ENCODE results near the gene MAP1LC3A. TPM values are rescaled to one million over a fixed set of nuclear protein-coding genes. Genes with fewer than 3 reads are reported as not detected.

Gene MAP1LC3A
- total RNA-seq, 1 donor from 2014 or later: 5.5 TPM

DNA sequence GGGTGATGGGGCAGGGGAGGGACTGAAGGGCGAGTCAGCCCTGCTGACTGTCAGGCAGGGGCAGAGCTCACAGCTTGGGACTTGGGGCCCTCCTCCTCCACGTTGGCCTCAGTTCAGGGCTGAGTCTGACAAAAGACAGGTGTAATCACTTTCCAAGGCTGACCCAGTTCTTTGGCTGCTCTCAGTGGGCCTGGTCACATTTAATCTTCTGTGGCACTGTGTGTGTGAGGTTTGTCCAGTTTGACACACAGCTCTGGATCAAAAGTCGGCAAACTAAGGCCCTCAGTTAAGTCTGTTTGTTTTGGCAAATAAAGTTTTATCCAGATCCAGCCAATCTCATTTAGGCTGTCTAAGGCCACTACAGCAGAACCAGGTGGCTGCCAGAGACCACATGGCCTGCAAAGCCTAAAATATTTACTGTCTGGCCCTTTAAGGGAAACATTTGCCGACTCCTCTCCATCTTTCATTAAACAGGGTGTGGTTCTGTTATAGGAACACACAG lies 5.1 kb upstream of the MAP1LC3A start:
- TF ChIP-seq EZH2 (IDR thresholded peaks at IDR 0.05): no peak
- no peak for TF ChIP-seq EZH2phosphoT487 (IDR thresholded peaks at IDR 0.05)
- TF ChIP-seq, protein P1, sequence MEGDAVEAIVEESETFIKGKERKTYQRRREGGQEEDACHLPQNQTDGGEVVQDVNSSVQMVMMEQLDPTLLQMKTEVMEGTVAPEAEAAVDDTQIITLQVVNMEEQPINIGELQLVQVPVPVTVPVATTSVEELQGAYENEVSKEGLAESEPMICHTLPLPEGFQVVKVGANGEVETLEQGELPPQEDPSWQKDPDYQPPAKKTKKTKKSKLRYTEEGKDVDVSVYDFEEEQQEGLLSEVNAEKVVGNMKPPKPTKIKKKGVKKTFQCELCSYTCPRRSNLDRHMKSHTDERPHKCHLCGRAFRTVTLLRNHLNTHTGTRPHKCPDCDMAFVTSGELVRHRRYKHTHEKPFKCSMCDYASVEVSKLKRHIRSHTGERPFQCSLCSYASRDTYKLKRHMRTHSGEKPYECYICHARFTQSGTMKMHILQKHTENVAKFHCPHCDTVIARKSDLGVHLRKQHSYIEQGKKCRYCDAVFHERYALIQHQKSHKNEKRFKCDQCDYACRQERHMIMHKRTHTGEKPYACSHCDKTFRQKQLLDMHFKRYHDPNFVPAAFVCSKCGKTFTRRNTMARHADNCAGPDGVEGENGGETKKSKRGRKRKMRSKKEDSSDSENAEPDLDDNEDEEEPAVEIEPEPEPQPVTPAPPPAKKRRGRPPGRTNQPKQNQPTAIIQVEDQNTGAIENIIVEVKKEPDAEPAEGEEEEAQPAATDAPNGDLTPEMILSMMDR (IDR thresholded peaks at IDR 0.05): no peak
- H3K9me3 Mint-ChIP-seq: no peaks in the 10 kb centered on the region
- no peak overlapping the region for H3K9ac ChIP-seq
- H3K79me2 ChIP-seq (ENCODE audit: low read depth): no peaks in the 10 kb centered on the region
- H3K4me1 Mint-ChIP-seq: peaks cover 11% of the 10 kb centered on the region
- H3K27ac Mint-ChIP-seq: peak overlapping the region; percentile 47
- no peak overlapping the region for H3K4me2 ChIP-seq
- no peaks in the 10 kb centered on the region for H3K36me3 Mint-ChIP-seq
- no peak overlapping the region for H3K4me3 ChIP-seq
- peaks cover 2% of the 10 kb centered on the region for H3K27me3 Mint-ChIP-seq (ENCODE audit: insufficient read depth, low read depth)
- H2AFZ ChIP-seq (replicated peaks): no peak overlapping the region
- H3K4me1 ChIP-seq: no peaks in the 10 kb centered on the region
- H3K9me3 ChIP-seq (ENCODE audit: low read depth): no peaks in the 10 kb centered on the region
- H3K27me3 ChIP-seq: peaks cover 13% of the 10 kb centered on the region
- peaks cover 9% of the 10 kb centered on the region for H3F3A ChIP-seq (ENCODE audit: low read depth)
- DNase-seq (ENCODE audit: low spot score): no peak
- H3K27ac ChIP-seq: no peak overlapping the region
- no peaks in the 10 kb centered on the region for H3K36me3 ChIP-seq
- H4K20me1 ChIP-seq (ENCODE audit: low read depth): no peaks in the 10 kb centered on the region
- H3K4me3 Mint-ChIP-seq: no peak overlapping the region

DNA sequence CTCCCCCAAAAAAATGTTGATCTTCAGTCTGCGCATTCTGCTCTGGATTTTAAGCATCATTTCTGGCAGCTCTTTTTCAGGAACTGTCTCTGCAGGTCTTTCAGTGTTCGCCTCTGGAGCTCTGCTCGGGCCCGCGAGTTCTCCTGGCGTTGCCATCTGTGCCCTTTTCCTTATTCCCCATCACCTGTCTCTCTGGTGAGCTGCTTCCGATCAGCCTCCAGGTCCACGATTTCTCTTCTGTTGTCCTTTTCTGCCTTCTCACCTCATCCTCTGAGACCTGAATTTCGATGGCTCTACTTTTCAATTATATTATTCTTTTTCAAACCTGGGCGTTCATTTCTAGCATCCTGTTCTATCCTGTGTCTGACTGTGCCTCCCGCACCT lies 590 bp upstream of the MAP1LC3A start:
- Histone ChIP-seq H3K9ac (peak overlapping the region; percentile 34), H3F3A (ENCODE audit: low read depth) (peaks cover 12% of the 10 kb centered on the region), H3K79me2 (ENCODE audit: low read depth) (no peaks in the 10 kb centered on the region), H3K4me3 (peak overlapping the region; percentile 60), H3K36me3 (no peaks in the 10 kb centered on the region), H2AFZ (replicated peaks) (peak overlapping the region; percentile 94), H3K27ac (no peak overlapping the region), H3K9me3 (ENCODE audit: low read depth) (no peaks in the 10 kb centered on the region), H3K4me1 (no peaks in the 10 kb centered on the region), H4K20me1 (ENCODE audit: low read depth) (peaks cover 11% of the 10 kb centered on the region), H3K4me2 (peak overlapping the region; percentile 76), H3K27me3 (peaks cover 30% of the 10 kb centered on the region)
- no peak for DNase-seq (ENCODE audit: low spot score)
- Mint-ChIP-seq H3K27me3 (ENCODE audit: insufficient read depth, low read depth) (no peaks in the 10 kb centered on the region), H3K9me3 (no peaks in the 10 kb centered on the region), H3K4me3 (peak overlapping the region; percentile 72), H3K27ac (no peak overlapping the region), H3K4me1 (peaks cover 2% of the 10 kb centered on the region), H3K36me3 (peaks cover 2% of the 10 kb centered on the region)
- TF ChIP-seq EZH2 (IDR thresholded peaks at IDR 0.05): no peak
- no peak for TF ChIP-seq EZH2phosphoT487 (IDR thresholded peaks at IDR 0.05)
- TF ChIP-seq, protein P1 (IDR thresholded peaks at IDR 0.05): no peak

DNA sequence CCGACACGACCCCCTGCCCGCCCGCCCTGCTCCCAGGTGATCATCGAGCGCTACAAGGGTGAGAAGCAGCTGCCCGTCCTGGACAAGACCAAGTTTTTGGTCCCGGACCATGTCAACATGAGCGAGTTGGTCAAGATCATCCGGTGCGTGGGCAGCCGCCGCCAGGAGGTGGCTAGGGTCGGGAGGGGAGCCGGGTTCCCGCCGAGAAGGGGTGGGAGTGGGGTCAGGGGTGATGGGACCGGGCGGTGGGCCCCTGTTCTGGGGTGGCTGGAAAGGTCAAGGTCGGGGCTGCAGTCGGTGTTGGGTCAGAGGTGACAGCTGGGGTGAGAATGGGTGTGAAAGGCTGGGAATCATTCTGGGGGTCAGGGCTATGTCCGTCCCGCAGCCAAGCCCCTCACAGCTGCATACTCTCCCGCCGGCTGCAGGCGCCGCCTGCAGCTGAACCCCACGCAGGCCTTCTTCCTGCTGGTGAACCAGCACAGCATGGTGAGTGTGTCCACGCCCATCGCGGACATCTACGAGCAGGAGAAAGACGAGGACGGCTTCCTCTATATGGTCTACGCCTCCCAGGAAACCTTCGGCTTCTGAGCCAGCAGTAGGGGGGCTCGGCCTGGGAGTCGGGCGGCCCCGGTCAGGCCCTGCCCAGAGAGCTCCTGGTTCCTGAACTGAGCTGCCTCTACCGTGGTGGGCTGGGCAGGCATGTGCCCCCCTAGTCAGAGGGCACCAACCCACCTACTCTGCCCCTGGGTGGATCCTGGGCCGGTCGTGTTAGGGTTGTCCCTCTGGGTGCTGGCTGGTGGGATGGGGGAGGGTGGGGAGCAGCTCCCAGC lies 1.0 kb downstream of the MAP1LC3A start:
- peaks cover 2% of the 10 kb centered on the region for H3K36me3 Mint-ChIP-seq
- H3K79me2 ChIP-seq (ENCODE audit: low read depth): no peaks in the 10 kb centered on the region
- no peak overlapping the region for H3K9ac ChIP-seq
- peak; percentile 20 for DNase-seq (ENCODE audit: low spot score)
- TF ChIP-seq EZH2 (IDR thresholded peaks at IDR 0.05) (no peak), EZH2phosphoT487 (IDR thresholded peaks at IDR 0.05) (no peak)
- TF ChIP-seq, protein P1 (IDR thresholded peaks at IDR 0.05): no peak
- peaks cover 12% of the 10 kb centered on the region for H3F3A ChIP-seq (ENCODE audit: low read depth)
- peak overlapping the region; percentile 76 for H3K4me2 ChIP-seq
- H3K27me3 ChIP-seq: peaks cover 30% of the 10 kb centered on the region
- no peak overlapping the region for H3K27ac ChIP-seq
- H3K9me3 Mint-ChIP-seq: no peaks in the 10 kb centered on the region
- H3K27ac Mint-ChIP-seq: peak overlapping the region; percentile 42
- H3K27me3 Mint-ChIP-seq (ENCODE audit: insufficient read depth, low read depth): peaks cover 2% of the 10 kb centered on the region
- H4K20me1 ChIP-seq (ENCODE audit: low read depth): peaks cover 11% of the 10 kb centered on the region
- no peaks in the 10 kb centered on the region for H3K4me1 Mint-ChIP-seq
- H3K9me3 ChIP-seq (ENCODE audit: low read depth): no peaks in the 10 kb centered on the region
- peak overlapping the region; percentile 60 for H3K4me3 ChIP-seq
- no peak overlapping the region for H2AFZ ChIP-seq (replicated peaks)
- H3K4me1 ChIP-seq: no peaks in the 10 kb centered on the region
- H3K36me3 ChIP-seq: no peaks in the 10 kb centered on the region
- H3K4me3 Mint-ChIP-seq: peak overlapping the region; percentile 82

Data from neural progenitor cell (in vitro differentiated cells).